IPS-18c (cell line): ENCODE measurements around the gene ZNF821.
"Not testable (repeated sequence)": the region's sequence is repeated elsewhere in the genome, so short reads cannot be mapped to it uniquely, and the experiment has no call there.

Experiments
- H3K4me3 ChIP-seq: 2 replicates; pipeline ENCODE4 v1.7.0; 2013; ENCODE audit warnings: low read depth, mild to moderate bottlenecking, low read length, moderate library complexity; ENCODE audit not compliant: insufficient read depth
- H3K9me3 ChIP-seq: one replicate; pipeline ENCODE4 v1.6.1; 2013; ENCODE audit warnings: mild to moderate bottlenecking, low read length, moderate library complexity; ENCODE audit not compliant: control insufficient read depth, insufficient read depth

The ZNF821 gene

GRCh38 chr16:71845639-71846430 lies 38.1 kb downstream of the ZNF821 start, which contains the start of gene ATXN1L:
TSS of gene ATXN1L (plus strand) at chr16:71845976. CDS start at chr16:71849741, 3,765 bp downstream.
- no peaks in the 10 kb centered on the region for H3K9me3 ChIP-seq

GRCh38 chr16:71843572-71843971 lies 40.4 kb downstream of the ZNF821 start:
- no peaks in the 10 kb centered on the region for H3K9me3 ChIP-seq
- H3K4me3 ChIP-seq = no peak overlapping the region

More at GRCh38 chr16:71845639-71846430, 38.1 kb downstream of the ZNF821 start, which contains the start of gene ATXN1L:
- H3K4me3 ChIP-seq = peak within 1 kb of the TSS; percentile 95

GRCh38 chr16:71840052-71840451 lies 43.9 kb downstream of the ZNF821 start:
- Histone ChIP-seq H3K9me3 (no peaks in the 10 kb centered on the region), H3K4me3 (no peak overlapping the region)

GRCh38 chr16:71837150-71837549 lies 46.8 kb downstream of the ZNF821 start:
- Histone ChIP-seq H3K9me3 (no peaks in the 10 kb centered on the region), H3K4me3 (no peak overlapping the region)

- no peaks in the 10 kb centered on the region for H3K9me3 ChIP-seq
- H3K4me3 ChIP-seq = no peak overlapping the region
Observed at GRCh38 chr16:71834291-71834690, 49.7 kb downstream of the ZNF821 start.

GRCh38 chr16:71832112-71832511 lies 51.9 kb downstream of the ZNF821 start:
- not testable (repeated sequence) for H3K4me3 ChIP-seq

GRCh38 chr16:71831698-71832097 lies 52.3 kb downstream of the ZNF821 start:
- H3K4me3 ChIP-seq, H3K9me3 ChIP-seq: not testable (repeated sequence)

More at GRCh38 chr16:71832112-71832511, 51.9 kb downstream of the ZNF821 start:
- not testable (repeated sequence) for H3K9me3 ChIP-seq

GRCh38 chr16:71830359-71830758 lies 53.6 kb downstream of the ZNF821 start:
- Histone ChIP-seq H3K9me3 (no peaks in the 10 kb centered on the region), H3K4me3 (no peak overlapping the region)

- H3K4me3 ChIP-seq = no peak overlapping the region
- no peaks in the 10 kb centered on the region for H3K9me3 ChIP-seq
Observed at GRCh38 chr16:71826533-71827017, 57.4 kb downstream of the ZNF821 start.

GRCh38 chr16:71817155-71817500 lies 66.9 kb downstream of the ZNF821 start:
- H3K9me3 ChIP-seq, H3K4me3 ChIP-seq: not testable (repeated sequence)

GRCh38 chr16:71811261-71811803 lies 72.7 kb downstream of the ZNF821 start:
- Histone ChIP-seq H3K9me3 (no peaks in the 10 kb centered on the region), H3K4me3 (no peak overlapping the region)

GRCh38 chr16:71810155-71810530 lies 73.8 kb downstream of the ZNF821 start:
- H3K4me3 ChIP-seq = not testable (repeated sequence)

More at GRCh38 chr16:71810155-71810530, 73.8 kb downstream of the ZNF821 start:
- not testable (repeated sequence) for H3K9me3 ChIP-seq
